Activated T-helper 1 cell treated with Interleukin-2 at 50 U/mL for 16 hours (primary cell): Measurements from ENCODE around the gene CA9.

ENCODE experiments used
- DNase-seq: peaks from one replicate; pipeline ENCODE4 v3.0.0-alpha.2; 2020; ENCODE audit warnings: low read depth

Gene CA9

DNA sequence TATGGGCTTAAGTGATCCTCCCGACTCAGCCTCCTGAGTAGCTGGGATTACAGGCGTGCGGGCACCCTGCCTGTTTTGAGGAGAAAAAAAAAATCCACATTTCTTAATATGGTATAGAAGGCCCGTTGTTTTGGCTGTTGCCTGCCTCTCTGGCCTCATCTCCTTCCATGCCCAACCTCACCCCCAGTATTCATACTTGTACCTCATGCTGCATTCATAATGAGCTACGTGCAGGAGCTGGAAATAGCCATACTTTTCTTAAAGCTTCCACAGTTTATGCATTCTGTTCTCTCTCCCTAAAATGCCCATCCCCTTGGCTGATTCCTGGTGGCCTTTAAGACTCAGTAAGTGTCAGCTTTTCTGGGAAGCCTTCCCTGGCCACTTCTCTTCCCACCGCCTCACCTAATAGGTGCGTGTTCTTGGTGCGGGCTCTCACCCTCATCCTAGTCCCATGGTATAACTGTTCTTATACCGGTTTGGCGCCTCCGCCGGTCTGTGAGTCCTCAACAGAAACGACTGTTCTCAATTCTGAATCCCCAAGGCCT is 18.1 kb downstream of the CA9 start:
- DNase-seq: no peak

DNA sequence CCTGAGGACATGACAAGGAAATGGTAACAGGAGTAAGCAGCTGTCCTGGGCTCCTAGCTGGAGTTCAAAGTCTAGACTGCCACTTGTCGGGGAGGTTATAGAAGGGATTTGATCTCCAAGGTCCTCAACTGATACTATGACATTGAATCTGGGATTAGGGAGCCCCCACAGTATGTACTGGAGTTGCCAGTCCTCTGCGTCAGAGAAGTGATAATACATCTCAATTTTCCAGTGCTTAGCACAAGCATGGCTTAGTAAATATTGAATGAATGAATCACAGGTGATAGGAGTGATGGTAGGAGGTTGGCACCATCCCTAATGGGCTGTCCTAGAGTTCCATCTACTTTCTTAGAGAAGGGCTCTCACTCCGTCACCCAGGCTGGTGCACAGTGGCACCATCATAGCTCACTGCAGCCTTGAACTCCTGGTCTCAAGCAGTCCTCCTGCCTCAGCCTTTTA is 22.2 kb downstream of the CA9 start:
- no peak for DNase-seq

DNA sequence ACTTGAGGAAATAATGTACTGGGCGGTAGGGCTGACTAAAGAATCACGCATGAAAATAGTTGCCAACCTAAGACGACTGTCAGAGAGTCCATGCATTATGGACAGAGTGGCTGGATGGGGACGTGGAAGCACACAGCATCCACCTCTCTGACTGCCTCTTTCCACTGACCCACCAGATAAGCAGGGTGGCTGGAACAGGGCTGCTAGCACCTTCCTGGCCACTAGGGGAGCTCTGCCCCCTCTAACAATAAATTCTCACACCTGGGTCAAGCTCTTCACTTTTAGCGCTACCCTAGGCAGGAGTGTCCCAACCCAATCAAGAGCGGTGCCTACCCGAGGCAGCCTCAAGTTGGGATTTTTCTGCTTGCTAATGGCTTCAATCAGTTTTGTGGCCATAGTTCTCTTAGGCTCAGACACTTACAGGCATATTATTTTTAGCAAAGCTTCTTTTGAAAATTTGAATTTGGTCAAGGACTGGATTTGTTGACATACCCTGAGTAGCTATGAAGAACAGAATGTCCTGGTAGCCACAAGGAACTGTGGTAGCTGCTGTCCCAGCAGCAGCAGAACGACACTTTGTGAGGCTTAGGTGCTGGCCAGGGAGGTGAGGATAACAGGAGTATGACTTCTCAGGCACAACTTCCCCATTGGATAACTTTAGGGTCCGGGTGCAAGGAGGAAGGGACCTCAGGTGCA is 22.9 kb downstream of the CA9 start:
- peak; percentile 28 for DNase-seq

DNA sequence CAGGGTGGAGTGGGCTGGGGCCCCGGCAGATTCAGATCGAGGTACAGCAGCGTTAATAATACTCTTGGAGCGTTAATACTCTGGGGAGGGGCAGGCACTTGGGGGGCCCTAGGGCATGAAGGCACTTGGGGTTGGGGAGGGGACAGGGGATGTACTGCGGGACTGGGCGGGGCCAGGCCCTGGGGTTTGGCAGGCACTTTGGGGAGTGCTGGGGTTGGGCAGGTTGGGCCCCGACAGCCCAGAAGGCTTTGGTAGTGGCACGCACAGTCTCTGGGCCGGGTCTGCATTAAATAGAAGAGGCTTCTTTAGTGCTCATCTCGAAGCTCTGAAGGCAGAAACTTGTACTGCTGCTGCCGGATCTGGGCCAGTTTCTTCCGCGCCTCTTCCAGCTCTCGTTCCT is 23.8 kb downstream of the CA9 start:
- DNase-seq: no peak

DNA sequence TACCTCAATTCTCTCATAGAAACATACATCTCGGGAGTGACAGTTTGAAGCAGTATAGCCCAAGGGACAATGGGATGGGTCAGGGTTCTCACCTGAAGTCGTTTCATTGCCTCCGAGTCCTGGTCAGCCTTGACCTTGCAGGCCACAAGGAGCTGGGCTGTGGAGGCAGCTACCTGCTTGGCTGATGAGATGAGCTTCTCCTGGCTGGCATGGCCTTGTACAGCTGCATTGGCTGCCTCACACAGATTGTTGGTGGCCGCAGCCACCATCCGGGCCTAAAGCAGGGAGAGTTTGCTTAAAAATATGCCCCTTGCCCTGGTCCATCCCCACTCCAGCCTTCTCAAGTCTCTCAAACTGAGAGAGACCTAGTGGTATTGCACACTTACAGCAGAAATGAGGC is 24.5 kb downstream of the CA9 start:
- no peak for DNase-seq

DNA sequence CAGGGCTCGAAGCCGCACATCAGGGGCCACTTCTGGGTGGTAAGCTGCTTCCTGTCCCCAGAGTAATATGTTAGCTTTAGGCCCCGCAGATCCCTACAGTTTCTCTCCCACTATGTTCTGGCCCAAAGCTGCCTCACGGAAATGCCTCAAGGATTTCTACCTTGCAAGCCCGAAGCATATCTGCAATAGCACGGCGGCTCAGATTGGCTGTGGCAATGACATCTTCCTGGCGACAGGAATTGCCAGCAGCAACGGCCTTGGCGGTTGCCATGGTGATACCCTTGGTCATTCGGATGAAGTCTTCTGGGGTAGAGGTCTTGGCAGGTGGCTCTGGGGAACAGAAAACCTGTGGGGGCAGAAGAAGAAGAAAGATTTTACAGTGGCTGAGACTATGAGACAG is 26.3 kb downstream of the CA9 start:
- no peak for DNase-seq

DNA sequence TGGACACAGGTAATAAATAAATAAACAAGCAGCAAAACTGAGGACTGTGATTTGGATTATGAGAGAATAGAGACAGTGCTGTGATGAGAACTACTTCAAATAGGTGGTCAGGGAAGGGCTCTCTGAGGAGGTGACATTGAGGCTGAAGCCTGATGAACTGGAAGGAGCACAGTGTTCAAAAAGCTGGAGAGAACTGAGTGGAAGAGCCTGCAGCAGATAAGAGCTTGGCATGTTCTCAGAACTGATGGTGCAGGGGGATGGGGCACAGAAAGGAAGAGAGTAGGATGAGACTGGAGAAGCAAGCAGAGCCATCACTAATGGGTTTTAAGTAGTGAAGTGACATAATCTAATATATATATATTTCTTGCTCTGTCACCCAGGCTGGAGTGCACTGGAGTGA is 27.2 kb downstream of the CA9 start:
- DNase-seq: no peak

DNA sequence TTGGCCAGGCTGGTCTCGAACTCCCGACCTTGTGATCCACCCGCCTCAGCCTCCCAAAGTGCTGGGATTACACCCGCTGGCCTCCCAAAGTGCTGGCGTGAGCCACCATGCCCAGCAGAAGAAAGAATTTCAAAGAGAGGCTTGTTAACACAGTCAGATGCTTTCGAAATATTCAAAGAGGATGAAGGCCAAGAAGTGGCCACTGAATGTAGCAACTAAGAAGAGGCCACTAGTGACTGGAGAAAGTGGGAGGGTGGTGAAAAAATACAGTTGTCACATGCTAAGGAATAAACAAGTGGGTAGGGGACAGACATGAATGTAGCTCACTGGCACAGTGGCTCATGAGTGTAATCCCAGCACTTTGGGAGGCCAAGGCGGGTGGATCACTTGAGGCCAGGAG is 29.0 kb downstream of the CA9 start:
- no peak for DNase-seq

DNA sequence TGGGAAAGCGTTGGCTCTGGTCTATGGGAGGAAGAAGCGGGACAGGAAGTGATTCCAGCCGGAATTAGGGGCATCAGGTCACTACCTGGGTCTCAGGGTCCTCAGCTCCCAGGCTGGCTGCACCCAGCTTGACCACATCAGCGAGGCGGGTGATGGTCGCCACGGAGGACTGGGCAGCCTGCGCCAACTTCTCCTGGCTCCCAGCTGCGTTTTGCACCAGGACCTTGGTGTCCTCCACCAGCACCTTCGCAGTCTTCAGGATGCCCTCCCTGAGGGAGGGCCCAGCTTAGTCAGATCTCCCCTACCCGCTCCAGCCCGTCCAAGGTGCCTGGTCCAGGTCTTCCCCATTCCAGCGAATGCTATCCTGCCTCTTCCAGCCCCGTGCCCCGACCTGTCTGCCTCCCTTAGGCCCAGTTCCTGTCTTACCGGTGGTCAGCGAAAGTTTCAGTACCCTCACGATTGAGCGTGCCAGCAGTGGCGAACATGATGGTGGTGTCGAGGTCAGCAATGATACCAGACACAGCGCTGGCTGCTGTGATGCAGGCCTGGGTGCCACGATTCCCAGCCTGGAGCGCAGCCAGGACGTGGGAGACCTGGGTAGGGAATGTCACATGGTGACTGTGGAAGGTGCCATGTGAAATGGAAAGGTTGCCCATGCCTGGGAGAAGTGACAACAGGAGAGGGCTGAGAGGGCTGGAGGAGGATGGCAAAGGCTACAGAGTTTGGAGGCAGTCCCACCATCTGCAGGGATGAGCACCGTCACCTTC is 30.4 kb downstream of the CA9 start:
- no peak for DNase-seq

DNA sequence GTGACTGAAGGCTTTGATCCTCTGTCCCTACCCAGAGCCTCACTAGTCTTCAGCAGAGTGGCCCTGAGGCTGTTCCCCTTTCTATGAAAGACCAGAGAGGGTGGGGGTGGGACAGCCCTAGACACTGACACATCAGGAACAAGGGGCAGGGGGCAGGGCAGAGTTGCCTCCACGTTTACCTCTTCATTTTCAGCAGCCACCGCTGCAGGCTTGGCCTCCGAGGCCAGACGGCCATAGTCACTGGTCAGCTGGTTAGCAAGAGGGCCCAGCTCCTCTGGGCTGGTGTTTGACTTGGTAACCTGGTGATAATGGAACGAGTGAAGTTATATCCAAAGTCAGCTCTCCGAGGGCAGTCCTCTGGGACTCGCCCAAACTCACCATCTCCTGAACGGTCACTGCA is 31.6 kb downstream of the CA9 start:
- DNase-seq: no peak

DNA sequence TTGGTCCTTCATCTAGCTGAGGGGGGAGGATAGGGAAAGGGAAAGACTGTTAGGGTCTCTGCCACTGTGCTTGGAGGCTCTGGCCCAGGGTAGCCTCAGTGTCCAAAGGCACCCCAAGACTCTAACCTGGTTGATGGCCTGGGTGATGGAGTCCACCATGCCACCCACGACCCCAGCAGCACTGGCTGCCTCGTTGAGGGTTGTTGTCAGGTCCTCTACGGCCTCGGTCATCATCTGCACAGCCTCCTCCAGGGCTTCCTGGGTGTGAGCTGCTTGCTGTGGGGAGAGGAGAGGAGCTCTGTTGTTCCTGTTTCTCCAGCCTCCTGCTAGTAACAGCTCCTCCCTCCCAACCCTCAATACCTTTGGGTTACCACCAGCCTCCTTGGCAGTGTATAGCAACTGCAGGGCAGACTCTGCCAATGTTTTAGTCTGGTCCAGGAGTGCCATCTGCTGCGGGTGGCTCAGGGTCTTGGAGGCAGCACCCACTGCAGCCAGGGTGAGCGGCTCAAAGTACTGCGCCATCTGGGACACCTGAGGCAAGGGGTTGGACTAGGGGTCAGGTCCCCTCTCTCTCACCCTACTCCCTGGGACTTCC is 32.2 kb downstream of the CA9 start:
- DNase-seq: no peak

DNA sequence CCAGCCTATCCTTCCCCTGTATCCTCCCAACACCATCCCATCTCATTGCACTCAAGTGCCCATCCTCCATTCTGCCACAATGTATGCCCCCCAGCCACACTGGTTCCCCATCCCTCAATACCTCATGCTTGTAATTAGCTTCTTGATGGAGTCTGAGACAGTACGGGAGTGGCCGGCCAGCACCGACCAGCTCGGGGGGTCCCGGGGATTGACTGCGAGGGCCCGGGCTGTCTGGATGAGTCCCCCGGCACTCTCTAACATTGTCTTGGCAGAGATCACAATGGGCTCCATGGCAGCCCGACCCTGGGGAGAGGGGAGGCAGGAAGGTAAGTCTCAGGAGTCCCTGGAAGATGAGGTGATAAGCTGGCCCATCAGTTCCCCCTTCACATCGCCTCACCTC is 33.2 kb downstream of the CA9 start:
- no peak for DNase-seq

DNA sequence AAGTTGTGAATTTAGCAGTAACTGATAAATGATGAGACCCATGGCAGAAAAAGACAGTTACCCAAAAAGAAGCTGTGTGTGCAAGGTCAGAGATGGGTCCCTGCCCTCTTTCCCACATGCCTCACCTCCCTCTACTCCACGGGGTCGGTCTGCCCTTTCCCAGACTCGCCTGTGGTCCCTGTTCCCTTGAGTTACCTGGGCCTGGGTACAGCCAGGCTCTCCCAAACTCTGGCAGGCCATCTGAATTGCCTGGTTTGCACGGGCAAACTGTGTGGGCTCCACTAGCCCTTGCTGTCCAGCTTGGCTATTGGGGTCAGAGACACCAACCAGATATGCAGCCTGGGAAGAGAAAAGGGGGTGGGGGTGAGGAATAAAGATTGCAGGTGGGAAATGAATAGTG is 34.4 kb downstream of the CA9 start:
- DNase-seq: no peak

DNA sequence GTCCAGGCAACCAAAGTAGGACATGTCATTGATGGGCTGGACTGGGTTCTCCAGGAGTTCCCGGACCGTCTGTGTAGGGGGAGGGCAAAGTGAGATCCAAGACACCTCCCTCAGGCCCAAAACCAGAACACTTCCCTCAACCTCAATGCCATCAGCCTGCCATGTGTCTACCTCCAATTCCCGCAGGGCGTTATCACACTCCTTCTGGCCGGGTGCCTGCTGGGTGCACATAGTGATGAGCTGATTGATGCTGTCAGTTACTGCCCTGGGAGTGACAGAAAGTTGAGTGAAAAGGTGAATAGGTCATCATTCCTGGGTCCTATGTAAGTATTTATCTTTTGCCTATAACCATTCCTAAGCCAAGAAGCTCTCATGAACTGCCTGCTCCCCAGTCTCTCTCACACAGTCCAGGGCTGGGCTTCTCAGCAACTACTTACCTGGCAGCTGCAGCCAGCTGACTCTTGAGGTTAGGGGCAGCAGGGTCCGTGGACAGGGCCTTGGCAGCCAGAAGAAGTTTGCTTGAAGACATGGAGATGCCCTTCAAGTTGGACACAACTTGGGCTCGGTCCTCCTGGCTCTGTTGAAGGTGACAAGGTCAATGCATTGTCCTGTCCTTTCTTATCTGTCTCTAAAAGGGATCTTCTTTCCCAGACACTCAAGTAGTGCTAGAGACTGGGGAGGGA is 37.2 kb downstream of the CA9 start:
- no peak for DNase-seq

DNA sequence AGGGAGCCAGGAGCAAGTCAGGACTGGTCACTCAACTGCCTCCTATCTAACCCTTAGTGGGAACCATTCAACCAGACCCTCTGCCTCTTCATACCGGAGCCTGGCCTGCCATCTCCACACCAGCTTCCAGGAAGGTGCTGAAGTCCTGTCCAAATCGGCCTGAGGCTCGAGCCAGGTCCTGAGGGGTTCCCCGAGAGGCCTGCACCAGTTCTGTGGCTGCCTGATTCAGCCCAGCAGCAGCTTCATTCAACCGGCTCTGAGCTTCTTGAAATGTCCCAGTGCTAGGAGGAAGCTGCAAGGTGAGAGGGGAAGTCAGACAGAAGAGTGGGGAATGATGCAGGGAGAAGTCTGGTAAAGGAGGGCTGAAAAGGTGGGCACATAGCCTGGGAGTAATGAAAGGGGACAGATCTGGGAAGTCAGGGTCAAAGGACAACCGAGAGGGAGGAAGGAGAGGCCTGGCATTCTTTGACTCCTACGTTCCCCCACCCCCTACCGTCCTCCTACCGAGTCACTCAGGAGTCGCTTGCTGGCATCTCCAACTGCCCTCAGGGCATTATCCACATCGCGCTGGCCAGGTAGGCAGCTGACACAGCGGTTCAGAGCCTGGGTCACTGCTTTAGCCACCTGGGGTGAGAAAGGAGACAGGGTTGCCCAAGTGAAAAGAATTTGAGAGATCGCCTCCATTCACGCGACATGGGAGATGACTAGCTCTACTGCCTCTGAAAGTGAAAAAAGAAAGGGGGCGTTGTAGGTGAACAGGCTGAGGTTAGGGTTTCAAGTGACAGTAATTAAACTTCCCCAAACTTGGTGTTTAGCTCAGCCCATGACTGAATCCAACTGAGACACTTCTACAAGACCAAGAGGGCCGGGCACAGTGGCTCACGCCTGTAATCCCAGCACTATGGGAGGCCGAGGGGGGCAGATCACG is 38.0 kb downstream of the CA9 start:
- DNase-seq: no peak

DNA sequence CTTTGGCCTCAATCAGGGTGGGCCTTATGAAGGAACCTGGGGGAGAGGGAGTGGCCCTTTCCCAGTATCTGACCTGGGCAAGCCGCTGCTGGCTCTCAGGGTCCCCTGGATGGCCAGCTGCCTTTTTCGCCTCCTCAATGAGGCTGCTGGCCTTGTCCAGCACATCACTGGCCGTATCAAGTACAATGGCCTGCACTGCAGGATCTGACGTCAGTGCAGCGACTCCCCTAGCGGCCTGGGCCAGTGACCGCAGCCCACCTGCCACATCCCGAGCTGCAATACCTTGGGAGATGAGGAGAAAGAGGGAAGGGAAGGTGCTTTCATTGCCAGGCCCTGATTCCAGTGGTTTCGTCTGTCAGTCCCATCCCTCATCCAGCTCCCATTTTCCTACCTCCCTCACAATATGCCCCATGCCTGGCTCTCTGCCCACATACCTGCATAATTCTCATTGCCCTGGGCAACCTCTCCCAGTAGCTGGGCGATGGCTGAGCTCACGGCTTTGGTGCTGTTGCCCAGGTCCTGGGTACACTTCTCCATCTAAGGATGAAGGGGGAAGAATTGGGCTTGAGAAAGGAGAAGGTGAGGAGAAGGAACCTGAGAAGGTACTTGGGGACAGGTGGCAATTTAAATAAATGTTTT is 39.2 kb downstream of the CA9 start:
- DNase-seq: no peak

DNA sequence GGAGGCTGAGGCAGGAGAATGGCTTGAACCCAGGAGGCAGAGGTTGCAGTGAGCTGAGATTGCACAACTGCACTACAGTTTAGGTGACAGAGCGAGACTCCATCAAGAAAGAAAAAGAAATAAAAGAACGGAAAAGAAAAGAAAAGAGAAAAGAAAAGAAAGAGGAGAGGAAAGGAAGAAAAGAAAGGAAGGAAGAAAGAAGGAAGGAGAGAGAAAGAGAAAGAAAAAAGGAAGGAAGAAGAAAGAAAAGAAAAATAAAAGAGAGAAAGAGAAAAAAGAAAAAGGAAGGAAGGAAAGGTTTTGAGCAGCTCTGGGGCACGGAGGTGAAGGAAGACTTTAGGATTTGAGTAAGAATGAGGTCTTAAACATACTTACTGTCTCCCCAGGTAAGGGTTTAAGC is 39.9 kb downstream of the CA9 start:
- no peak for DNase-seq

DNA sequence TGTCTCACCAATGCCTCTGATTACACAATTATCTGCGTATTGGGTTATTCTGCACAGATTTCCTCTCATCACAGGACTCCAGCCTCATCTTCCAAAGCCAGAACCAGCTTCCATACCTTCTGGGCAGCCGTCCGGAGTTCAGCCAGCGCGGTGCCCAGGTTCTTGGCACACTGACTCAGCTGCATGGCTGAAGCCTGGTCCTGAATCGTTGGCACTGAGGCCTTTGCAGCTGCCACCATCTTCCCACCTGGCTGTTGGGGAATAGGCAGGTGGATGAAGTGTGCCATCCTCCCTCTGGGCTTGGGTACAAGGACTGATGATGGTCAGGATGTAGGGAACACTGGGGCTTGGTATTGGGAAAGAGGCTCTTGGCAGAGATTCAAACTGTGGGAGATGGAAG is 40.4 kb downstream of the CA9 start:
- DNase-seq: no peak

DNA sequence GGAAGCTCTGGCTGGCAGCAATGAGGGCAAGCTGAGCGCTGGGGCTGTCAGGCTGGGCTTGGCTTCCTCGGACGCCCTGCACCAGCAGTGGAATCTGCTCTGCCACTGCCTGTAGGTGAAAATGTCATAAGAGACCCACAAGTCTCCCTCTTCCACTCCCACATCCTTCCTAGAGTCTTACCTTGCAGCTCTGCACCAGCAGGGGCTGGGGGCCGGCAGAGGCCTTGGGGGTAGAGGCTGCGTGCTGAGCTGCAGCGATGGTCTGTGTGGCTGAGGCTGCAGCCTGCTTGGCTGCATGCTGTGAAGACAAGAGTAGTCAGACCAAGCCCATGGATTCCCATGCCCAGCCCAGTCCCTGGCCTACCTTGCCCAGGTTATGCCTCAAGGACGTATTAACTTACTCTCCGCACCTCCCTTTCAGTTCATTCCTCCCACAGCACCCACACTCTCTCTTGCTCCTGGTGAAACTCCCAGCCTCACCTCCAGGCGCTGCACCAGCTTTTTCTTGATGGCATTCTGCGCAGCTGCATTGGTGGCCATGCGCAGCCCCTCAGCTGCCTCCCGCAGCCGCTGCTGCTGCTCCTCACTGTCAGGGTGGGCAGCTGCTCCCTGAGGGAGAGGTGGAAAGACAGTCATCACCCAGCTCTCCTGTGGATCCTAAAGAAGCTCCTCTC is 41.0 kb downstream of the CA9 start:
- no peak for DNase-seq

DNA sequence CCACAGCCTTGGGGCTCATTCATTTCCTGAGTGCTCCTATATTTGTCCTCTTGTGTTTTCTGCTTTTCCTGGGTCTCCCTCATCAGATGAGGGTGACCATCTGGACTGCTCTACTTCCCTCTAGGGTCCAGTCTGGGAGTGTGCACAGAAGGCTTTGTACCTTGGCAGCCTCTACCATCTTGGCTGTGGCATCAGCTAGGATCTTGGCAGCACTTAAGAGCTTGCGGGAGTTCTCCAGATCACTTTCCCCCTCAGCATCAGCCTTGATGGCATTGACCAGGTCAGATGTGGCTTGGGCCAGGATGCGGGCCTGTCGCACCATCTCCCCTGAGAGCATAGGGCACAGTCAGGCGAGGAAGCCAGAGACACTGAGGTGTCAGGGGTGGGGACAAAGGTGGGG is 42.5 kb downstream of the CA9 start:
- DNase-seq: no peak
